Vagina (tissue), 2 donors: ENCODE results near the gene TUBB3. TPM values are rescaled to one million over a fixed set of nuclear protein-coding genes. Genes with fewer than 3 reads are reported as not detected.

Source experiments
- DNase-seq, 2 donors: peaks; one replicate each; pipeline ENCODE4 v3.0.0-alpha.2; 2017; ENCODE audit errors: extremely low spot score in 2 of 2
- H3K27ac ChIP-seq: fragments of 200-600 bp; sonication (generic); one replicate; pipeline ENCODE4 v1.5.1; 2019
- H3K27me3 ChIP-seq: fragments of 200-600 bp; sonication (generic); one replicate; pipeline ENCODE4 v1.5.1; 2019
- H3K36me3 ChIP-seq, 2 donors: fragments of 200-600 bp; sonication (generic); one replicate each; pipeline ENCODE4 v1.5.1; 2017 to 2019
- H3K4me1 ChIP-seq: fragments of 200-600 bp; sonication (generic); one replicate; pipeline ENCODE4 v1.5.1; 2019
- H3K4me3 ChIP-seq, 2 donors: fragments of 200-600 bp; sonication (generic); 1 replicate in 1 of 2; 2 replicates in 1 of 2; pipeline ENCODE4 v1.5.1; 2016 to 2019
- H3K9me3 ChIP-seq: fragments of 200-600 bp; sonication (generic); one replicate; pipeline ENCODE4 v1.5.1; 2019
- POLR2A ChIP-seq, 2 donors: fragments of 450-650 bp; IDR thresholded peaks; one replicate each; pipeline ENCODE4 v1.6.1; 2017; ENCODE audit warnings: antibody characterized with exemption in 2 of 2, mild to moderate bottlenecking in 2 of 2, moderate library complexity in 2 of 2
- POLR2AphosphoS5 ChIP-seq, 2 donors: sonication (generic); formaldehyde crosslinking; IDR thresholded peaks; one replicate each; pipeline ENCODE4 v1.9.0; 2017; ENCODE audit warnings: antibody characterized with exemption in 2 of 2, mild to moderate bottlenecking in 2 of 2, low read depth in 1 of 2; ENCODE audit not compliant: insufficient read depth in 1 of 2
- intact Hi-C: fragments of 100-400 bp; cut with DNase I; formaldehyde crosslinking; loops from one replicate; pipeline ENCODE4 v1.15.1; 2023
- total RNA-seq: library from RNA; depleted of rRNA; stranded (reverse); fragments of >200 nt; gene quantifications from one replicate; pipeline ENCODE4 v1.2.3, GENCODE V29; 2016
- TF ChIP-seq, protein P1 (sequence below), 3 experiments: fragments of 450-650 bp in 2 of 3; fragments of 200-600 bp in 1 of 3; sonication (generic) in 1 of 3; IDR thresholded peaks; one replicate each; pipeline ENCODE4 v1.5.1; 2017 to 2019; ENCODE audit warnings: antibody characterized with exemption in 3 of 3, mild to moderate bottlenecking in 2 of 3, moderate library complexity in 2 of 3

Gene TUBB3
- total RNA-seq, 1 donor from 2014 or later, result 19.2 TPM

GRCh38 chr16:89938175-89938885 lies 15.2 kb downstream of the TUBB3 start:
- no peak for DNase-seq
- Histone ChIP-seq H3K36me3 (no peaks in the 10 kb centered on the region), H3K27ac (no peak overlapping the region), H3K4me3 (no peak overlapping the region), H3K9me3 (no peaks in the 10 kb centered on the region), H3K4me1 (no peaks in the 10 kb centered on the region), H3K27me3 (no peaks in the 10 kb centered on the region)
- TF ChIP-seq POLR2AphosphoS5 (IDR thresholded peaks at IDR 0.05; ENCODE audit: insufficient read depth in 1 of 2, low read depth in 1 of 2) (no peak), POLR2A (IDR thresholded peaks at IDR 0.05) (no peak)
- TF ChIP-seq, protein P1, sequence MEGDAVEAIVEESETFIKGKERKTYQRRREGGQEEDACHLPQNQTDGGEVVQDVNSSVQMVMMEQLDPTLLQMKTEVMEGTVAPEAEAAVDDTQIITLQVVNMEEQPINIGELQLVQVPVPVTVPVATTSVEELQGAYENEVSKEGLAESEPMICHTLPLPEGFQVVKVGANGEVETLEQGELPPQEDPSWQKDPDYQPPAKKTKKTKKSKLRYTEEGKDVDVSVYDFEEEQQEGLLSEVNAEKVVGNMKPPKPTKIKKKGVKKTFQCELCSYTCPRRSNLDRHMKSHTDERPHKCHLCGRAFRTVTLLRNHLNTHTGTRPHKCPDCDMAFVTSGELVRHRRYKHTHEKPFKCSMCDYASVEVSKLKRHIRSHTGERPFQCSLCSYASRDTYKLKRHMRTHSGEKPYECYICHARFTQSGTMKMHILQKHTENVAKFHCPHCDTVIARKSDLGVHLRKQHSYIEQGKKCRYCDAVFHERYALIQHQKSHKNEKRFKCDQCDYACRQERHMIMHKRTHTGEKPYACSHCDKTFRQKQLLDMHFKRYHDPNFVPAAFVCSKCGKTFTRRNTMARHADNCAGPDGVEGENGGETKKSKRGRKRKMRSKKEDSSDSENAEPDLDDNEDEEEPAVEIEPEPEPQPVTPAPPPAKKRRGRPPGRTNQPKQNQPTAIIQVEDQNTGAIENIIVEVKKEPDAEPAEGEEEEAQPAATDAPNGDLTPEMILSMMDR (IDR thresholded peaks at IDR 0.05), result no peak
- intact Hi-C loops, result no loop called here

GRCh38 chr16:89944773-89945172 lies 21.6 kb downstream of the TUBB3 start:
- Histone ChIP-seq H3K4me1 (peaks cover 16% of the 10 kb centered on the region), H3K27me3 (no peaks in the 10 kb centered on the region), H3K4me3 (no peak overlapping the region), H3K36me3 (no peaks in the 10 kb centered on the region), H3K9me3 (no peaks in the 10 kb centered on the region), H3K27ac (no peak overlapping the region)
- TF ChIP-seq, protein P1 (IDR thresholded peaks at IDR 0.05), result no peak
- TF ChIP-seq POLR2AphosphoS5 (IDR thresholded peaks at IDR 0.05; ENCODE audit: insufficient read depth in 1 of 2, low read depth in 1 of 2) (no peak), POLR2A (IDR thresholded peaks at IDR 0.05) (no peak)
- no peak for DNase-seq
- intact Hi-C loops, result no loop called here

GRCh38 chr16:89945654-89946053 lies 22.5 kb downstream of the TUBB3 start:
- peaks cover 20% of the 10 kb centered on the region for H3K4me1 ChIP-seq
- H3K36me3 ChIP-seq, result no peaks in the 10 kb centered on the region
- no peaks in the 10 kb centered on the region for H3K27me3 ChIP-seq
- H3K27ac ChIP-seq, result no peak overlapping the region
- DNase-seq, result no peak
- H3K9me3 ChIP-seq, result no peaks in the 10 kb centered on the region
- no peak overlapping the region for H3K4me3 ChIP-seq
- intact Hi-C loops, result no loop called here
- TF ChIP-seq POLR2A (IDR thresholded peaks at IDR 0.05) (no peak), POLR2AphosphoS5 (IDR thresholded peaks at IDR 0.05; ENCODE audit: insufficient read depth in 1 of 2, low read depth in 1 of 2) (no peak)
- TF ChIP-seq, protein P1 (IDR thresholded peaks at IDR 0.05), result no peak

- Histone ChIP-seq H3K4me3 (no peak overlapping the region), H3K27me3 (no peaks in the 10 kb centered on the region), H3K36me3 (no peaks in the 10 kb centered on the region), H3K9me3 (no peaks in the 10 kb centered on the region), H3K27ac (no peak overlapping the region), H3K4me1 (peaks cover 20% of the 10 kb centered on the region)
- TF ChIP-seq POLR2AphosphoS5 (IDR thresholded peaks at IDR 0.05; ENCODE audit: insufficient read depth in 1 of 2, low read depth in 1 of 2) (no peak), POLR2A (IDR thresholded peaks at IDR 0.05) (no peak)
- TF ChIP-seq, protein P1 (IDR thresholded peaks at IDR 0.05), result no peak
- no peak for DNase-seq
- intact Hi-C loops, result no loop called here
These were observed 23.4 kb downstream of the TUBB3 start for GRCh38 chr16:89946515-89946914.

DNA sequence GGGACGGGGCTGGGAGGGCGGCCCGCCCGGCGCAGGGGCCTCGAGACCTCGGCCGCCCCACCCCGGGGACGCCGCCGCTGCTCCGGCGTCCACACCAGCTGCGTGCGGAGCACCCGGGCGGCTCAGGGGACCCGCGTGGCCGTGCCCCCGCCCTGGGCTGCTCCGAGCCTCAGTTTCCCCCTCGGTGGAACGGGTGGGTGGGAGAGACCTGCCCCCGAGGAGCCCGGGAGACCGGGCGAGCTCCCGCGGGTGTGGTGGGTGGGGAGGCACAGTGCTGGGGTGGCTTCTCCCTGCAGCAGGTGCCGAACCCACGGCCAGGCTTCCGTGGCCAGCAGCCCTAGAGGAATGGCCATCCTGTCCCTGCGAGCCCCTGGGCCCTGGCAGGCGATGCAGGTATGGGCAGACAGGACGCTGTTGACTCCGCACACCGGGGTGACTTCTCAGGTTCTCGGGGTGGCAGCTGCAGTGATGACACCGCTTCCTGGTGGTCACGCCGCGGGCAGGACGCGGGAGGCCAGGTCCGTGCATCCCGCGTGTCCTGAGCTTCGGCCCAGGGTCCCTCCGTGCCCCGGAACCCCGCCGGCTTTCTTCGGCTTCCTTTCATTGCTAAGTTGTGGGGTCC lies 26.1 kb downstream of the TUBB3 start:
- no peak for DNase-seq
- no peaks in the 10 kb centered on the region for H3K27me3 ChIP-seq
- intact Hi-C loops, result no loop called here
- TF ChIP-seq, protein P1 (IDR thresholded peaks at IDR 0.05), result no peak
- TF ChIP-seq POLR2A (IDR thresholded peaks at IDR 0.05) (no peak), POLR2AphosphoS5 (IDR thresholded peaks at IDR 0.05; ENCODE audit: insufficient read depth in 1 of 2, low read depth in 1 of 2) (no peak)
- H3K4me3 ChIP-seq, result peak overlapping the region; percentile 54 to 73
- H3K36me3 ChIP-seq, result no peaks in the 10 kb centered on the region
- no peaks in the 10 kb centered on the region for H3K9me3 ChIP-seq
- H3K27ac ChIP-seq, result peak overlapping the region; percentile 53
- peaks cover 20% of the 10 kb centered on the region for H3K4me1 ChIP-seq
